ENCODE measurements around the gene DST. TPM values are rescaled to one million over a fixed set of nuclear protein-coding genes. Genes with fewer than 3 reads are reported as not detected.
A peak's percentile ranks its signal among the peaks of the same experiment; 100 is the strongest.

The DST gene
- polyA plus RNA-seq, 1 of the 3 experiments (the other 2 are of a cell fraction): 64.3 TPM

- TF ChIP-seq TAF1 (IDR thresholded peaks at IDR 0.05; ENCODE audit: borderline replicate concordance, low read depth, low read length) (no peak), MEF2A (IDR thresholded peaks at IDR 0.05; ENCODE audit: borderline replicate concordance, low read depth) (no peak)
Measured at GRCh38 chr6:56529594-56530191, 113.0 kb downstream of the DST start (continued).

DNA sequence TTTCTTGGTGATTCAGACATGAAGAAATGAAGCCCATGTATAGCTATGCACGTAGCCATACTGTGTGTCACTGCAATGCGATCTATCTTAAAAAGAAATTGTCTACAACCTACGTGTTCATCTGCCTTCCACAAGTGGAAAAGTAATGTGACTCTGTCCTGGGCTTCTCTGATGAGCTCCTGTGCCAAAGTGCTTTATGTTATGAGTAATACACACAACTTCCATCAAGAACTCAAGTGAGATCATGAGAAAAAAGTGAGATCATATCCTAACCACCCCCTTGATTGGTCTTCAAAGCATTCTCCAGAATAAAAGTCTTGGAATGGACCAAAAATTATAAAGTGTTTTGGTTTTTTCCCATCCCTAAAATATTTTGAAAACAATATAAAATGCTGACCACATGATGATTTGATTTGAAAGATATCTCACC, 114.3 kb downstream of the DST start:
- no peak for DNase-seq
- Histone ChIP-seq H3K4me3 (ENCODE audit: low read depth in 2 of 2, low read length in 1 of 2) (no peak overlapping the region), H3K9me2 (no peaks in the 10 kb centered on the region), H3K4me1 (ENCODE audit: control insufficient read depth in 1 of 2, insufficient read depth in 2 of 2, low read depth in 1 of 2, low read length in 1 of 2) (peaks cover 14 to 42% of the 10 kb centered on the region in 2 experiments), H4K20me1 (ENCODE audit: insufficient read depth) (no peaks in the 10 kb centered on the region), H3F3A (replicated peaks; ENCODE audit: insufficient read depth) (peaks cover 68% of the 10 kb centered on the region), H2AFZ (ENCODE audit: low read depth) (no peak overlapping the region), H3K27me3 (ENCODE audit: insufficient read depth) (no peaks in the 10 kb centered on the region), H3K9me3 (no peaks in the 10 kb centered on the region), H3K36me3 (replicated peaks in 1 of 2; ENCODE audit: control insufficient read depth in 1 of 2, insufficient read depth in 2 of 2, low read length in 1 of 2) (peaks cover 72 to 88% of the 10 kb centered on the region in 2 experiments), H3K9ac (peak overlapping the region; percentile 69), H3K79me2 (ENCODE audit: insufficient read depth) (peaks cover 58% of the 10 kb centered on the region), H3K27ac (ENCODE audit: low read depth in 2 of 2, low read length in 1 of 2) (peak overlapping the region in 1 of 2 experiments; percentile 100; a peak in 3 of 4 replicates), H3K4me2 (peak overlapping the region; percentile 45; the same call in 1 of the 2 replicates)
- WGBS (ENCODE audit: low lambda C conversion rate): 19% methylated on average over 3 of the region's 3 CpGs
- ChIA-PET POLR2A (no interaction called here), CTCF (interaction anchor here (1.4 kb wide), 1 partner anchor 21 kb away, joined by 3 read pairs; no protein-coding TSS in a partner anchor)
- TF ChIP-seq RXRA (IDR thresholded peaks at IDR 0.05; ENCODE audit: borderline replicate concordance, low read depth): peak; percentile 56; the same call in 1 of the 2 replicates
- TF ChIP-seq GABPA (IDR thresholded peaks at IDR 0.05; ENCODE audit: low read depth): no peak
- TF ChIP-seq FOXM1 (IDR thresholded peaks at IDR 0.05; ENCODE audit: low read depth): 0 out of 2 replicates have a peak, but pooled peaks have one; percentile 49
- no peak for TF ChIP-seq FOXJ3 (CRISPR knock-in tag; IDR thresholded peaks at IDR 0.05)
- TF ChIP-seq MXI1 (IDR thresholded peaks at IDR 0.05; ENCODE audit: low read depth, low read length): no peak
- no peak for TF ChIP-seq MEF2A (IDR thresholded peaks at IDR 0.05; ENCODE audit: borderline replicate concordance, low read depth)
- no peak for TF ChIP-seq IRF3 (IDR thresholded peaks at IDR 0.05; ENCODE audit: low read depth, low read length)
- TF ChIP-seq USF2 (IDR thresholded peaks at IDR 0.05; ENCODE audit: borderline replicate concordance, low read depth, low read length): no peak
- no peak for TF ChIP-seq GATA2 (CRISPR knock-in tag; IDR thresholded peaks at IDR 0.05)
- peak; percentile 80 for TF ChIP-seq PBX3 (IDR thresholded peaks at IDR 0.05)
- peak; percentile 83 for TF ChIP-seq JUND (IDR thresholded peaks at IDR 0.05)
- no peak for TF ChIP-seq RAD21 (IDR thresholded peaks at IDR 0.05; ENCODE audit: low read length)
- no peak for TF ChIP-seq YY1 (IDR thresholded peaks at IDR 0.05; ENCODE audit: low read depth)
- no peak for TF ChIP-seq SIN3A (IDR thresholded peaks at IDR 0.05; ENCODE audit: borderline replicate concordance, low read depth, low read length)
- TF ChIP-seq NRF1 (IDR thresholded peaks at IDR 0.05; ENCODE audit: low read depth, low read length): no peak
- peak in 1 of 2 experiments; percentile 84; a peak in 2 of 4 replicates for TF ChIP-seq EP300 (IDR thresholded peaks at IDR 0.05; ENCODE audit: borderline replicate concordance in 1 of 2, low read depth in 1 of 2, low read length in 1 of 2)
- TF ChIP-seq RCOR1 (IDR thresholded peaks at IDR 0.05; ENCODE audit: low read length): no peak
- peak; percentile 76; the same call in 1 of the 2 replicates for TF ChIP-seq FOSL2 (IDR thresholded peaks at IDR 0.05; ENCODE audit: borderline replicate concordance, low read depth)
- no peak for TF ChIP-seq USF1 (IDR thresholded peaks at IDR 0.05; ENCODE audit: borderline replicate concordance, low read depth)
- peak; percentile 83 for TF ChIP-seq TCF12 (IDR thresholded peaks at IDR 0.05)
- TF ChIP-seq, protein P1, sequence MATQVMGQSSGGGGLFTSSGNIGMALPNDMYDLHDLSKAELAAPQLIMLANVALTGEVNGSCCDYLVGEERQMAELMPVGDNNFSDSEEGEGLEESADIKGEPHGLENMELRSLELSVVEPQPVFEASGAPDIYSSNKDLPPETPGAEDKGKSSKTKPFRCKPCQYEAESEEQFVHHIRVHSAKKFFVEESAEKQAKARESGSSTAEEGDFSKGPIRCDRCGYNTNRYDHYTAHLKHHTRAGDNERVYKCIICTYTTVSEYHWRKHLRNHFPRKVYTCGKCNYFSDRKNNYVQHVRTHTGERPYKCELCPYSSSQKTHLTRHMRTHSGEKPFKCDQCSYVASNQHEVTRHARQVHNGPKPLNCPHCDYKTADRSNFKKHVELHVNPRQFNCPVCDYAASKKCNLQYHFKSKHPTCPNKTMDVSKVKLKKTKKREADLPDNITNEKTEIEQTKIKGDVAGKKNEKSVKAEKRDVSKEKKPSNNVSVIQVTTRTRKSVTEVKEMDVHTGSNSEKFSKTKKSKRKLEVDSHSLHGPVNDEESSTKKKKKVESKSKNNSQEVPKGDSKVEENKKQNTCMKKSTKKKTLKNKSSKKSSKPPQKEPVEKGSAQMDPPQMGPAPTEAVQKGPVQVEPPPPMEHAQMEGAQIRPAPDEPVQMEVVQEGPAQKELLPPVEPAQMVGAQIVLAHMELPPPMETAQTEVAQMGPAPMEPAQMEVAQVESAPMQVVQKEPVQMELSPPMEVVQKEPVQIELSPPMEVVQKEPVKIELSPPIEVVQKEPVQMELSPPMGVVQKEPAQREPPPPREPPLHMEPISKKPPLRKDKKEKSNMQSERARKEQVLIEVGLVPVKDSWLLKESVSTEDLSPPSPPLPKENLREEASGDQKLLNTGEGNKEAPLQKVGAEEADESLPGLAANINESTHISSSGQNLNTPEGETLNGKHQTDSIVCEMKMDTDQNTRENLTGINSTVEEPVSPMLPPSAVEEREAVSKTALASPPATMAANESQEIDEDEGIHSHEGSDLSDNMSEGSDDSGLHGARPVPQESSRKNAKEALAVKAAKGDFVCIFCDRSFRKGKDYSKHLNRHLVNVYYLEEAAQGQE (IDR thresholded peaks at IDR 0.05; ENCODE audit: low read depth, low read length): no peak
- TF ChIP-seq, protein P2, sequence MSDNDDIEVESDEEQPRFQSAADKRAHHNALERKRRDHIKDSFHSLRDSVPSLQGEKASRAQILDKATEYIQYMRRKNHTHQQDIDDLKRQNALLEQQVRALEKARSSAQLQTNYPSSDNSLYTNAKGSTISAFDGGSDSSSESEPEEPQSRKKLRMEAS (IDR thresholded peaks at IDR 0.05; ENCODE audit: low read depth): 0 out of 2 replicates have a peak, but pooled peaks have one; percentile 18
- TF ChIP-seq EZH2phosphoT487 (IDR thresholded peaks at IDR 0.05; ENCODE audit: borderline replicate concordance, low read depth): no peak

All from SK-N-SH (cell line).